HG03521 (cell line): ENCODE measurements around the gene C11orf91.
"Not testable (repeated sequence)": the region's sequence is repeated elsewhere in the genome, so short reads cannot be mapped to it uniquely, and the experiment has no call there.

Source experiments
- ATAC-seq: cut with Tn5 transposase; IDR thresholded peaks from one replicate; pipeline ENCODE4 v1.9.1; 2021; ENCODE audit warnings: mild to moderate bottlenecking, moderate library complexity; ENCODE audit not compliant: unreplicated experiment

The C11orf91 gene

DNA sequence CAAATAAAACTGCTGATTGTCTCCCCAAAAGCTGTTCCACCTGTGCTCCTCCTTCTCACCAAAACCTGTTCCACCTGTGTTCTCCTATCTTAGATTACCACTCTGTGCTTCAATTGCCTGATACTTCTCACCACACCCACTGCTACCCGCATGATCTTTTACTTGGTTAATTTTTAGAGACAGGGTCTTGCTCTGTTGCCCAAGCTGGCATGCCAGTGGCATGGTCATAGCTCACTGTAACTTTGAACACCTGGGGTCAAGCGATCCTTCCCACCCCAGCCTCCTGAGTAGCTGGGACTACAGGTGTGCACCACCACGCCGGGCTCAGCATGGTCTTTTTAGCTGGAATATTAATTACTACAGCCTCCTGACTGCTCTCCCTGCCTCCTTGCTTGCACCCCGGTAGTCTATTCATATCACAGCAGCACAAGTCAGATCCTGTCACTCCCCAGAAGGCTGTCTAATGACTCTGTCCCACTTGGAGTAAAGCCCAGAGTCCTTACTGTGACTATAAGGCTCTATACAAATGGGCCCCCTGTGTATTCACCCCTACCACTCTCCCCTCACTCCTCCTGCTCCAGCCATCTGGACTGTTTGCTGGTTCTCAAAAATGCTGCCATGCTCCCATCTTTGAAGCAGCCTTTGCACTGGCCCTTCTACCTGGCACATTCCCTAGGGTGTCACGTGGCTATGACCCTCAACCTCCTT is 3.5 kb downstream of the C11orf91 start:
- ATAC-seq, result no peak

DNA sequence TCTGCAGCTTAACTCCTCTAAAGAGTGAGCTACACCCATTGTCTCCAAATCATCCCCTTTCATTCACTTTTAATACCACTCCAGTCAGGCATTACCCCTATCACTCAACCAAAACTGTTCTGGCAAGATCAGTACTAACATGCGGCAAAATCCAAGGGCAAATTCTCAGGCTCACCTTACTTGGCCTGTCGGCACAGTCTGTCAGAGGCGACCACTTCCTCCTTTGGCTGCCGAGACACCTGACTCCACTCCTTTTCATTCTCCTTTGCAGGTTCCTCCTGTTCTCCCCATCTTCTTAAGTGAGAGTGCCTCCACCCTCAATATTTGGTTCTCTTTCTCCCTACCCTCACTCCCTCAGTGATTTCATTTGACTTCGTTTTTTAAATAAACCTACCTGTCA is 4.2 kb downstream of the C11orf91 start:
- ATAC-seq, result no peak

DNA sequence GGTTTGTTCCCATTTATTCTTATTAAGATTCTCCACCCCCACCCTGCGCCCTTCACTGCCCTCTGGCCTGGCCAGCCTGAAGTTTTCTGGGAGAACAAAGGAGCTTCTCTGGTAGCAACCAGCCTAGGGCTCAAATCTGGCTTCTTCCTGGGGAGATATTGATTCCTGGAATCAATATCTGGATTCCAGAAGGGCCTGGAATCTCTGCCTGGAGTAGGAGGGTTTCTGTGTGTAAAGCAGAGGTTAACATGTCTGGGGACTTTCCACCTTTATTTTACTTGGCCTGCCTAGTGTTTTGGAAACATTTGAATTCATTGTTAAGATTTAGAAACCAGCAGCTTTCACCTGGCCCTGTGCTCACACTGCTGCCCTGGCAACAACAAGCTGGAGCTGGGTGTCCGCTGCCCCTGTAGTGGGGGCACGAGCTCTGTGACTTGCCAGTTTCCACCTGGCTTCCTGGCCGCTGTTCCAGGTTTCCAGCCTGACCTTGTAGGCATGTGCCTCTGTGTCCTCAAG is 5.5 kb downstream of the C11orf91 start:
- ATAC-seq, result no peak

DNA sequence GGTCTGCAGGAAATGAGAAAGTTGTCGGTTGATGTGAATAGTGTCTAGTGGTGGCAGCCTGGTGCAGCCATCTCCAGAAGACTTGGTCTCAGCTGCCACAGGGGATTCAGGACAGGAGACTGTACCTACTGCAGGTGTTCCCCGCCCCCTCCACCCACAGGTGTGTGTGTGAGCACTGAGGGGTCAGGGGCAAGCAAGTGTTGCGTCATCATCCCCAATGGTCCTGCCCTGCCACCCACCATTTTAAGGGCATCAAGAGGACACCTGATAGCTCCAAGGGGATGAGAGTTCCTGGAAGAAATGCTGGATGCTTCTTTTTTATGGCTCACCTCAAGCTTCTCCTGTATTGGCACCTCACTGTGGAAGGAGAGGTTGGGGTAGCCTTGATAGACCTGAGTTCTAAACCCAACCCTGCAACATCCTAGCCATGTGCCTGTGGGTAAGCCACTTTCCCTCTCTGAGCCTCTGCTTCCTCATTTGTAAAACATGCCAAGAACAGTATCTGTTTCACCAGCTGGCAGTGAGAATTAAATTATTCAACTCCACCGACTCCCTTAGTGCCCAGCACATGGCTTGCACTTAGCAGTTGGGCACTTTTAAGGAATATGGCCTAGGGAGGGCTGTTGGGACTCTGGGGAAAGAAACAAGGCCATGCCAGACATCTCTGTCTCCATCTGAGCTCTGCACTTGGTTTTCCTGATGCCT is 6.1 kb downstream of the C11orf91 start:
- ATAC-seq, result no peak

DNA sequence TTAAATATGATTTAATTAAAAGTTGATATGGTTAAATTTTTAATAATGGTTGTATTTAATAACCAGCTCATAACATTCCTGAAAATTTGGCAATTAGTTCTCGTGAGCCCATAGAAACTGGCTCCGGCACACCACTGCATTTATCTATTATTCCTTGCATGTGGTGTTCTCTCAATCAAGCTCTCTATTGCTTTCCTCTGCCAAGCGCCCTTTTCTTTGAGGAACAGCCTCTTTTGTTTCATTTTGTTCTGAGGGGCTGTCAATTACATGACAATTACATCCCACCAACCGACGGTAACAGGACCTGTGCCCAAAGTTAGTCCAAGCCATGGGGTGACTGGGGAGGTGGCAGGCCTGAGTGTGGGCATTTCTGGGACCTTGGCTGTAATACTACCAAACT is 8.1 kb downstream of the C11orf91 start:
- ATAC-seq, result no peak

DNA sequence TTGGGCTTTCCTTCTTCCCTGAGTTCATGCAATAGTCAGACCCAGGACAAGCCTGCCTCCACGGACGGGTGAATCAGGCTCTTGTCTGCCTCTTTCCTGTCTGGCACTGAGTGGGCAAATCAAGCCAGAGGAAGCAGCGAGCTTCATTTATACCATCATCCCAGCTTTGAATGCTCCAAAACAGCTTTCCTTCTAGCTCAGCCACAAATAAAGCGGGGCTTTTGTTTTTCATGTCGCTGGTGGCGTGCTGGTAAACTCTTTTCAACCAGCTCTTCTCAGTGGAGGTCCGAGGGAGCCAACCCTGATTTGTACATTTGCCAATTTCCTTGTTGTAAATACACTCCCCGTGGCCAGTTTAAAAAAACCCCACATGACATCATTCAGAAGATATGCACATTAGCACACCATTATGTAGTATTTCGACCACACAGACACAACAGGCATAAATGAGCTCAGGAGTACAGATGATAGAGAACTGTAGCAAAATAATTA is 8.6 kb downstream of the C11orf91 start:
- no peak for ATAC-seq

DNA sequence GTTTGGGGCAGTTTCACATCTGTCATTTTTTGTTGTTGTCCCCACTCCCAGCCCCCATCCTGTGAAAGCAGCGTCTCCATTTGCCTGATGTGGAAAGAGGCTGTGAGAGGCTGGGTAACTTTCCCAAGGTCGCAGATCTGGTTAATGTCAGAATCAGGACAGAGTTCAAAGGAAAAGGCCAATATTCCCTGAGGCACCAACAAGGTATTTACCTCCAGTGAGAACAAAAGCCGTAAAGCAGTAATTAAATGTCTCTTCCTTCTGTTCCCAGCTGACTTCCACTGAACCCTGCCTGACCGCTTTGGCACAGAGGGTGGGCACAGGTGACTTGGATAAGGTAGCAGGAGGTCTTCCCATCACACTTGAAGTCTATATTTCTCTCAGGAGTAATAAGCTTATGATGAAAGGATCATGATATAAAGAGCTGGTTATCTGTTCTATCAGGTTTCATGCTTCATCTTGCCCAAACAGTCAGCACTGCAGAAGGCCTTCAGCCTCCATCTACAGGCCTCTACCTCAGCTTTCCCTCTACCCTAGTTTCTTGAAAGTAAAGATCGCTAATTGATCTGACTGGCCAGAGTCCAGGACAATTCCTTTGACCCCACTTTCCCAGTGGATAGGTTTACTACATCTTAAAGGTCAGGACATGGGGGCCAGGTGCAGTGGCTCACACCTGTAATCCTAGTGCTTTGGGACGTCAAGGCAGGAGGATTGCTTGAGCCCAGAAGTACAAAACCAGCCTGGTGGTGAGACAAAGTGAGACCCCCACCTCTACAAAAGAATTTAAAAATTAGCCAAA is 9.4 kb downstream of the C11orf91 start:
- no peak for ATAC-seq

DNA sequence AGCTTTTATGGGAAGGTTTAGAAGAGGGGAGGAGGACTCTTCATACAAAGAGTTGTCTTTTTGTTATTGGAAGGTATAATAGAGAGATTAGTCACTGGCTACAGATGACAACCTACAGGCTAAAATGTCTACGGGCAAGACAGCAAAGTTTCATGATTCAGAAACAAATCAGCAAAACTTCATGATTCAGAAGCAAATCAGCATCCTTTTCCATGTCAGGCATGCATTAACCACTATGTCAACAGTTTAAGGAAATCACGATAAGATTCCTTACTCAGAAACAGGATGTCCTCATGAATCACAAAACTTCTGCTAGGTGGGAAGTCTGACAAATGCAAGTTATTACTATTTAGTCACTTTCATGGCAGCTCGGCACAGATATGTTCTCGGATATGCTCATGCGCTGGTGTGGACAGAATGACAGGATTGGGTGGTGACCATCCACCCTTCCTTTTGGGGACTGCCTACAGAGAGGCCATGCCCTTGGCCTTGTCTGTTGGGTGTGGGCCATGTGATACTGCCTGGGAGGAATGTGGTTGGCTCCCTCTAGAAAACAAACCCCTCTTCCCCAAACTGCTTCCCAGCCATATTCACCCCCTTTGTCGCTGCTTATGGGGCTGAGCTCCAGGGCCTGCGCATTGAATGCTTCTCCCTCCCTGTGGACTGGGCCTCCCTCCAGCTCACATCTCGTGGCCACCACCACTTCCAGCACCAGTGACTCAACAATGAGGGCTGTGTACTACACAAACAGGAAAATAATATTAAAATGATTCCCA is 10.1 kb downstream of the C11orf91 start:
- no peak for ATAC-seq

DNA sequence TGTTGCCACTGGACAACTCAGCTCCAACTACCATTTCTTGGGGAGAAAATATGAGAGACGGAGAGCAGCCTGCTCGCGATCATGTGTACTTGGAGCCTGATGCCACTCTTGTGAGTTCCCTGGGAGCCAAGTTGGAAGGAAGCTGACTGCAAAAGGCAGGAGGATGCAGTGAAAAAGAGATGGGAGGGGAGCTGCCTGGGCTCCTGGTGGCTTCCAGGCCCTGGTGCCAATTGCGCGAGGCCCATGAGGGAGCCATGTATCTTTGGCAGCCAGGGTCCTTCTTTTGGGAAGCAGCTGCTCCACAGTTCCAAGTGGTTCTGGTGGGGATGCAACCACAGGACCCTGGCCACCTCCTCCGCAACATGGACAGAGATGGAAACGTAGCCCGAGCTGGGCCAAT is 11.1 kb downstream of the C11orf91 start:
- ATAC-seq, result no peak

DNA sequence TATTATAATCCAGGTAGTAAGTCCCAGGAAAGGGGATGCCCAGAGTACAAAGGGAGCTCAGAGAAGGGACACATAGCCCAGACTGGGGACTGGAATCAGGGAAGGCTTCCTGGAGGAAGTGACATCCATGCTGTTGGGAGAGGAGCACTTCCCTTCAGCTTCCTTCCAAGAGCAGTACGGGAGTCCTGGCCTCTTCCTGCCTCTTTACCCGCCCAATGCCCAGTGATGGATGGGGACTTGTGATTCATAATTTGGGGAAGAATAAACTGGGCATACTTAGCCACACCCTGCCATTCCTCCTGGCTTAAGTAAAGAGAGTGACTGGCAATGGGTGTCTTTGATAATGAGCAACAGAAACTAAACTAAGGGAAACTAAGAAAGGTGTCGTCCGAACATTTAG is 11.5 kb downstream of the C11orf91 start:
- ATAC-seq, result no peak

DNA sequence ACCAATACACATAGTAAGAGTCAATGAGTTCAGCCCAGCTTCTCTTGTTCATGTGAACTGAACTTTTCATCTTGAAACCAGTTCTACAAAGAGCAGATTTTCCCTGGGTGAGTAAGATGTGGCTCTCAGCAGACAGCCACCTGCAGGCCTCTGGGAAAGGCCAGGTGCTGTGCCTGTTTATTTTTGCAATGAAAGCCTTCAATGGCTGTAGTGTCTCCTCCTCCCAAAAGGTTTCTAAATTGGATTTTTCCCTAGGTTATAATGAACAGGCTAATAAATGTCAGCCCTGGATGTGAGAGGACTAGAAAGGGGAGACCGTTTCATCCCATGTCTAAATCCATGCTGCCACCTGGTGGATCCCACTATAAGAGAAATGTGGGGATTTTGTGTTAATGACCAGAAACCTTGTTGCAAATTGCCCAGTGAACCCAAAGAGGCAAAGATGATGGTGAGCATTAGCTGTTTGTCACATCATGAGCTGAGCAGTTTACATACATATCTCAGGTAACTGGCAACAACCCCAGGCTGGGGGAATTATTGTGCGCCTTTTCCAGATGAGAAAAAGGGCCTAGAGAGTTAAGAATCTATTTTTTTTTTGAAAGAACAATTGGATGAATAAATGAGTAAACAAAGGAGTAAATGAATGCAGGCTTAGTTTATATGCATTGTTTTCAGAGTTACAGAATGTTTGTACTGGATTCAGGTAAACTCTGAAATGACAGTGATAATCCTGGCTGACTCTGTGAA is 12.7 kb downstream of the C11orf91 start:
- ATAC-seq, result no peak

DNA sequence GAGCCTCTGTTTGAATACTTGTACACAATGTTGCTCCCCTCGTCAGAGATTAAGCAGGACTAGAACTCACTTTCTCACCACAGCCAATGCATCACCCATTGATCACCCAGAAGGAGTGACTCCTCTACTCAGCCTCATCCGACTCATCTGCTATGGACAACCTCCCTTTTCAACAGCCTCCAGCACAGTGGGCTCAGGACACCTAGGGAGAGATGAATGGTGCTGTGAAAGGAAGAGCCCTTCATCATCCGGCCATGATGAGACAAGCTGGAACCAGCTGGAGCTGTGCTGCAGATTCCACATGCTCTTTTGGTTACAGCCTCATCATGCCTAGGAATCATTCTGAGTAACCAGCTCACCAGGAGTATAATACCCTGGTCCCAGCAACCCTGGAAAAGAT is 15.5 kb downstream of the C11orf91 start:
- ATAC-seq, result no peak

DNA sequence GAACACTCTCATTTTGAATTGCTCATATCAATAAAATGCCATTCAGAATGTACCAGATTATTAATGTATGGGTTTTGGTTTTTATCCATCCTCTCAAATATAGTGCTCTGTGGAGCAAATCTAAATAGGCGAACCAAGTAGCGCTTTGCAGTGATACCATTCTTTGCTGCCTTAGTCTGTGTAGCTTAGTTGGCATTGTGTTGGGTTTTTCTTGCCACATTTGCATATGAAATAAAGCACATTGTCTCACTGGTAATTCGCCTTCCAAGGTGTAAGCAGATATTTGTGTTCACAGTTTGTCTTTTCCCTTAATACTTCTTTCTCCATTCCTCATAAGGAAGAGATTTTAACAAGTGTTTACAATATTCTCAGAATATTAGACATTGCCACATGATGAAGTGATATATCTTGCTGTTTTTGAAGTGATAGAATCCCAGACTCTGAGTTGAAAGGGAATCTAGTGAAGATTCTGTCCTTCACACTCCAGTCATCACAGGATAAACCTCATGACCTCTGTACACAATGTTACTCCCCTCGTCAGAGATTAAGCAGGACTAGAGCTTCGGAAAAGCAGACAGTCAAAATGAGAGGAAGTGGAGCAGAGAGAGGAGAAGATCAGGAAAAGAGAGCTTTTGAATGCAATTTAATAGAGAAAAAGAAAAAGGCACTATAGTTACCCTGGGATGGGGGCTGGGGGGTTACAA is 16.5 kb downstream of the C11orf91 start:
- ATAC-seq, result no peak

DNA sequence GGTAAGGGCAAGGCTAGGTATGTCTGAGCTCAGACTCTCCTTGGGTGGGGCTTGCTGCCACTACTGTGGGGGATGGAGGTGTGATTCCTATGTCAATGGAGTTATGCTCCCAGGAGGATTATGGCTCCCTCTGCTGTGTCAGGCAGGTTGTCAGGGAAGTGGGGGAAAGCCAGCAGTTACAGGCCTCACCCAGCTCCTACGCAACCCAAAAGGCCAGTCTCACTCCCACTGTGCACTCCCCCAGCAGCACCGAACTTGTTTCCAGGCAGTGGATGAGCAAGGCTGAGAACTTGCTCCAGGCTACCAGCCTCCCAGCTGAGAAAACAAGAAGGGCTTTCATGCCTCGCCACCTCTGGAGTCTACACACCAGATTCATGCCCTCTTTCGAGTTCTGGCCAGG is 18.2 kb downstream of the C11orf91 start:
- ATAC-seq, result no peak

DNA sequence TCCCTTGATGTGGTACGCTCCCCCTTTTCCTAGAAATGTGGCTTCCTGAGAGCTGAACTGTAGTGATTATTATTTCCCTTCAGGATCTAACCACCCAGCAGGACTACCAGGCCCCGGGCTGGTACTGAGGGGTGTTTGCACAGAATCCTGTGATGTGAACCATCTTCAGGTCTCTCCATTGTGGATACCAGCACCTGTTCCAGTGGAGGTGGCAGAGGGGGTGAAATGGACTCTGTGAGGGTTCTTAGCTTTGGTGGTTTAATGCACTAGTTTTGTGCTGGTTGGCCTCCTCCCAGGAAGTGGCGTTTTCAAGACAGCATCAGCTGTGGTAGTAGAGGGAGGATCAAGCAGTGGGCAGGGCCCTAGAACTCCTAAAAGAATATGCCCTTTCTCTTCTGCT is 18.6 kb downstream of the C11orf91 start:
- no peak for ATAC-seq

DNA sequence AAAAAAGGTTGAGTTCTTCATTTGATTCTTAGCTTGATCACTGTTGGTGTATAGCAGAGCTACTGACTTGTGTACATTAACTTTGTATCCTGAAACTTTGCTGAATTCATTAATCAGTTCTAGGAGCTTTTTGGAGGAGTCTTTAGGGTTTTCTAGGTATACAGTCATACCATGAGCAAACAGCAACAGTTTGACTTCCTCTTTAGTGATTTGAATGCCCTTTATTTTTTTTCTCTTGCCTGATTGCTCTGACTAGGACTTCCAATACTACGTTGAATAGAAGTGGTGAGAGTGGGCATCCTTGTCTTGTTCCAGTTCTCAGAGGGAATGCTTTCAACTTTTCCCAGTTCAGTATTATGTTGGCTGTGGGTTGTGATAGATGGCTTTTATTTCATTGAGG is 22.0 kb downstream of the C11orf91 start:
- not testable (repeated sequence) for ATAC-seq

DNA sequence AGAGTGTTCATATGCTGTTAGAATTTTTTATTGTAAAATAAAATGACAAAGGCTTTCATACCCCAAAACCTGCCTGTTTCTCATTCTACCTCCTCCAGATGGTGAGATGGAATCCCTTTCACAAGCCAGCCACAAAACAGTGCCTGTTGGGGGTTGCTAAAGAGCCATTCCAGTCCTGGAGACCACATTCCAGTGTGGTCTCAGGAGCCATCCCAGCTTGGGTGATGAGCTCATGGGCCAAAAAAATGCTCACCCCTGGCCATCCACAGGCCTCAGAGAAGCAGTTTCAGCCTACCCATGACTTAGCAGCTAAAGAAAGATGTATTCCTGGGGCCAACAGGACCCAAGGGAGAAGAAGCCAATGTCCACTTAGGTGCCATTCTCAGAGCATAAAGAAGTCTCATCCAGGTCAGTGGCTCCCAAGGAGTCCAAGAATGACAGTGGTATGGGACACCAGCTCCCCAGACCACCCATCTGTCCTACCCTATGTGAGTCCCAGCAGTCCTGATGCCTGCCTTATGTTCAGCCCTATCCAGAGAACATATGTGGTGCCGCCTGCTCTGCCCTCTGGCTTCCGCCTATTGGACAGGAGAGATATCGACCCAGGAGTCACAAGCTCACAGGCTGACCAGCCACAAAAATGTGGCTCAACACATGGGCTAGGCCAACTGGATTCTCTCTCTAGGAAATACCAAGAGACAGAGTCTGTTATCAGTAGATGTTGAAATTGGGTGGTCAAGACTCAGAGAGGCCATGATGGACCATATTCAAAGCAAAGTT is 26.4 kb downstream of the C11orf91 start:
- ATAC-seq, result no peak

DNA sequence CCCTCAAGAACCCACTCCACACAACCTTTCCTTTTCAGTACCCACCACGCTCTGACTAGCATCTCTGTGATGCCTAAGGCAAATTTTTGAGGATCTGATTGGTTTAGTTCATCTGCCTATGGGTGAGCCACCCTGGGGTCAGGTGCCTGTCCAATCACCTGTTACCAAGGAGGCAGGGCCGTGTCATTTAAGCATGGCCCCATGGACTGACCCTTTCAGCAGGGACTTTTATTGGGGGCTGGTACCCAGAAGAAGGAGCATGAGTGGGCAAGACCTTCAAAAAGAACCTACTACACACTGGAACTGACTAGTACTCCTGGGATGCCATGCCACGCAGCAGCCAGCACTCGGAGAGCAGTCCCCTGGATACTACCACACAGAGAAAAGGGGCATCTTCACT is 28.4 kb downstream of the C11orf91 start:
- ATAC-seq, result no peak
